ENCODE measurements around the gene SMG6.
A peak's percentile ranks its signal among the peaks of the same experiment; 100 is the strongest.
"Not testable (repeated sequence)": the region's sequence is repeated elsewhere in the genome, so short reads cannot be mapped to it uniquely, and the experiment has no call there.

The SMG6 gene

GRCh38 chr17:2019723-2020122, 283.9 kb downstream of the SMG6 start:
- no peak for DNase-seq

DNA sequence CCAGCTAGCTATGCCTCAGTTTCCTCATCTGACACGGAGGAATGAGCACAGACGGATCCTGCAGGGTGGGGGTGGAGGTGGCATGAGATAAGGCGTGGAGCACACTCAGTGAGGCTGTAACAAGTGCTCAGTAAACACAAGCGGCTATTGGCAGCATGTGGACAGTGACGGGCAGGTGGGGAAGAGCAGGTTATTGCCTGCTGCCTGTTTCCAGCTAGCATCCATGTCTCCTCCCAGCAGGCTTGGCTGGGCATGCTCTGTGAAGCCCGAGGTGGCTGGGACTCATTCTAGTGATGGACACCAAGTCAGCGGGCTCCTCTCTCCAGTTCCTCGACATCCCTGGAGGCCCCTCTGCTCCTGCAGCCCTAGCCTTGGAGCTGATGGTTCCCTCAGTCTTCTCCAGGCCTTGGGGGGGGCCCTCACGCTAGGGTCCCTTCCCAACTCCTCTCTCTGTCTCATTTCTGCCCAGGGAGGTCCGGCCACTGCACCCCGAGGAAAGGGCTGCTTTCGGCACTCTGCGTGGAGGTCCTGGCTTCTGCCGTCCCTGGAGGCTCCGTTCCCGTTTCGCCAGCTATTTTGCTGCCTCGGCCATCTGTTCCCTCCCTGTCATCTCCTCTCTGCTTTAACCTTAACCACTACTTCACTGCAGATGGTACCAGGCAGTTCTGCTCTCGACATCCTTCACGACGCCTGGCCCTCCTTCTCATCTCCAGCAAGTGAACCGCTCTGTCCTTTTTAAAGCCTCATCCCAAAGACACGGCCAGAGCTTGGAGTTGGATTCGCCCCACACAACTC, 284.7 kb downstream of the SMG6 start:
- peak; percentile 89 to 90 for DNase-seq

DNA sequence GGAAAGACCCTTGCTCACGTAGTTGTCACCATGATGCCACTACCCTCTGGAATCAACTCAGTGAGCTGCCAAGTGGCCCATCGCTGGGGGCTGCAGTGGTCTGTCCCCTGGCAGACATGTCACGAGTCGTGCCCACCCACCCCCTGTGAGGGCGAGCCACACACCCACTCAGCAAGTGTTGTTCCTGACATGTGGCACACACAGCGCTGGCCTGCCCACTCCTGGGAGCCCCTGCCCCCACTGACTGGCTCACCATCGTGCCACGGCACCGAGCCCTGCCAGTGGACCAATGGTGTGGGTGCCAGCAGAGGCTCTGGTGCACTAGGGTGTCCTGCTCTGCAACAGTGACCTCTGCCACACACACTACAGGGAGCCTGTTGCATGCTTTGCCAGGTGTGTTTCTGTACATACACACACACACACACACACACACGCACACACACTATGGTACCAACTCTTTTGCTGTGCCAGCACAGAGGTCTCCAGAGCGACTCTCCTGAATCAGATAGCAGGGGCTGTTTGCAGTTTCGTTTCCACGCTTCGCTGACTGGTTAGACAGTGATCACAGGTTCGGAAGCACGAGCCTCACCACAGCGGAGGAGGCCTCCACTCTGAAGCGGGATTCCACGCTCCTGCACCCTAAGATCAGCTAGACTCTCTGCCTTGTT, 286.2 kb downstream of the SMG6 start:
- DNase-seq: no peak

DNA sequence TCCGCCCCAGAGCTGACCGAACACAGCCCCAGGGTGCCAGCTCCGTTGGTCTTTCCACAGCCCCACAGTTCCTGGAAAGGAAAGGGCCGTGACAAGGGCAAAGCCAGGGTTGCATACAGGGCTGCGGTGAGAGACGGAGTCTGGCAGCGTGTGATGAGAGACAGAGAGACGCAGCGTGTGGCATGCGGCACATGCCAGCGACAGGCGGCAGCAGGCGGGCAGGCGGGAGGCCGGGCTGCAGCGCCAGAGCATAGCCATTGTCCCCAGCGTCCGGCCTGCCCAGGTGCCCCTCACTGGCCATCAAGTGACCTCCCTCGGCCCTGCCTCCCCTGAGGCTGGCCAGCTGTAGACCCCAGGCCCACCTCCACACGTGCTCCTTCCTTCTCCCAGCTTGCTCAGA, 287.1 kb downstream of the SMG6 start:
- no peak for DNase-seq

- no peak for DNase-seq
Observed at GRCh38 chr17:2015314-2015713, 288.3 kb downstream of the SMG6 start.

DNA sequence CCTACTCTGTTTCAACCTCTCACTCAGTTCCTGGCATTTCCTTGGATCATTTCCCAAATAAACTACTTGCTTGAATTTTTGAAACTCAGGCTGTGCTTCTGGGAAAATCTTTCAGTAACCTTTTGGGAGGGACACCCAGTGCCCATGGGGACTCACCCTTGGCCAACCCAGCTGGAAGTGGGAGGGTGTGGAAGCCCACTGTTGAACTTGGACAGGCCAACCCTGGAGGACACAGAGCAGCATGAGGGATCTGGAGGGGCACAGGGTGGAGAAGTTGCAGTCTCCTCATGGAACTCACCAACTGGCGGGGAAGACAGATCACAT, 289.6 kb downstream of the SMG6 start:
- no peak for DNase-seq

DNA sequence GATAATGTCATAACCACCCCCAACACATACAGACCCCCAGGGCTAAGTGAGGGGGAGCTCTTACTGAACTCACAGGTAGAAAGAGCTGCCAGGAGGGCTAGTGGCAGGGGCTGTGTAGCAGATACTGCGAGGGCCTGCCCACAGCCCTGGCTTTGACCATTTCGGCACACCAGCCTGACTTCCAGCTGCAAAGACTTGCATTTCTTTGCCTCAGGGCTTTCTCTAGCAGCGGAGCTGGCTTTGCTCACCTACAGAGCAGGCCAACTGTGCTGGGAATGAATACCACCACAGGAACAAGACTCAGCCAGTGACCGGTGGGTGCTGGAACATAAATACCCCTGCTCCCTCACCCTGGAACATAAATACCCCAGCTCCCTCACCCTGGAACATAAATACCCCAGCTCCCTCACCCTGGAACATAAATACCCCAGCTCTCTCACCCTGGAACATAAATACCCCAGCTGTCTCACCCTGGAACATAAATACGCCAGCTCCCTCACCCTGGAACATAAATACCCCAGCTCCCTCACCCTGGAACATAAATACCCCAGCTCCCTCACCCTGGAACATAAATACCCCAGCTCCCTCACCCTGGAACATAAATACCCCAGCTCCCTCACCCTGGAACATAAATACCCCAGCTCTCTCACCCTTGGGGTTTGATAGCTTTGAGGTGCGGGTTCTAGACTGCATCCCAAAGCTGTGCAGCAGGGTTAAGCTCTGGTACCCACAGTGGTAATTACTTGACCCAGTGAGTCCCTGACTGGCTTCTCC, 290.2 kb downstream of the SMG6 start:
- not testable (repeated sequence) for DNase-seq

GRCh38 chr17:2012499-2012898, 291.1 kb downstream of the SMG6 start:
- DNase-seq: no peak

DNA sequence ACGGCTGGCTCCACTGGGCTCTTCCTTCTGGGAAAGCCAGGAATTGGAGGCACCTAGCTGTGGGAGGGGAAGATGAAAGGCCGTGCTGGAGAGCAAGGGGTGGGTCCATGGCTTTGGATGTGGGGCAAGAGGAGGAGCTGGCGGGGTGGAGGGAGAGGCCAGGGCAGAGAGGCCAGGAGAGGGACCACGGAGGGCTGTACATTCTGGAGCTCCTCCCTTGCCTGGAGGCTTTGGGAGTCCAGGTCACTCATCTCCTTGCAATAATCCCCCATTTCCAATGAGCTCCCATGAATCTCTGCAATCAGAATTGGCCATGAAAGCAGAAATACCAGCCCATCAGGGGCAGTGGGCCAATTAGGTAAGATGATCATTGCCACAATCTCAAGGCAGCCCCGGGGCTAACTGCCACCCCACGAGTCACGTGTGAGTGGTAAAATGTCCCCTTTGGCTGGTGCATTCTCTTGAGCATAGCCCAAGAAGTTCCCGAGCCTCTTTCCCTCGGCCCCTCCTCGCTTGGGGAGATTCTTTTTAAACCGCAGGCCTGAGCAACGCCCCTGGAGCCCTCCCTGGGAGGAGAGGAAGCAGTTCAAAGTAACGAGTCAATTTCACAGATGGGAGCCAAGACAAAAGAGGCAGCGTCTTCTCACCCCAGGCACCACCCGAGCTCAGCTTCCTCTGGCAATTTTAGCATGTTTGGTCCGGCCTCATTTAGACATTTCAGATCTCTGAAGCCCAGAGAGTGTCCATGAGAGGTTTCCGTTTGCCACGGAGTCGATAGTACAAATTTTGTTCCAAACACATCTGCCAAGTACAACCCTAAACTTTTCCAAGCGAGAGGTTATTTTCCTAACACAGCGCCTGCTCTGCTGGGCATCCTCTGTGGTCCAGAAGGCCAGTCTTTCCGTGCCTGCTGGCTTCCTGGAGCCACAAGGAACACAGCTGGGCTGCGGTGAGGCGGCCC, 291.9 kb downstream of the SMG6 start:
- DNase-seq: no peak
